D721Med (cell line): ENCODE measurements around the gene KIAA1328.
"Not testable (repeated sequence)": the region's sequence is repeated elsewhere in the genome, so short reads cannot be mapped to it uniquely, and the experiment has no call there.

Experiments
- DNase-seq: peaks from one replicate; pipeline ENCODE4 v3.0.0; 2011; ENCODE audit warnings: low spot score; ENCODE audit not compliant: insufficient read length
- FAIRE-seq: peaks from 2 replicates; lab custom pipeline; 2011; peaks lifted over from hg19 to GRCh38; lab: Jason Lieb, UNC
- CTCF ChIP-seq: IDR thresholded peaks from 2 replicates; pipeline ENCODE4 v1.5.1; 2012; ENCODE audit warnings: mild to moderate bottlenecking, control low read depth; ENCODE audit not compliant: insufficient read depth; ENCODE audit errors: missing control alignments

The KIAA1328 gene

GRCh38 chr18:36872329-36872728, 43.4 kb downstream of the KIAA1328 start:
- no peak for DNase-seq
- TF ChIP-seq CTCF: no peak
- FAIRE-seq: no peak

GRCh38 chr18:36873826-36874225, 44.9 kb downstream of the KIAA1328 start:
- not testable (repeated sequence) for FAIRE-seq, DNase-seq

- FAIRE-seq, DNase-seq: not testable (repeated sequence)
Measured at GRCh38 chr18:36879796-36880195, 50.9 kb downstream of the KIAA1328 start.

- TF ChIP-seq CTCF: no peak
- DNase-seq (no peak), FAIRE-seq (no peak)
Measured at GRCh38 chr18:36885981-36886380, 57.1 kb downstream of the KIAA1328 start.

- no peak for TF ChIP-seq CTCF
Measured at GRCh38 chr18:36887114-36887513, 58.2 kb downstream of the KIAA1328 start.

GRCh38 chr18:36887864-36888263, 58.9 kb downstream of the KIAA1328 start:
- FAIRE-seq (peak; percentile 38), DNase-seq (no peak)
- TF ChIP-seq CTCF: no peak

More at GRCh38 chr18:36887114-36887513, 58.2 kb downstream of the KIAA1328 start:
- DNase-seq (no peak), FAIRE-seq (no peak)

GRCh38 chr18:36888778-36889177, 59.9 kb downstream of the KIAA1328 start:
- DNase-seq: no peak
- TF ChIP-seq CTCF: no peak
- FAIRE-seq: peak; percentile 61

- TF ChIP-seq CTCF: no peak
- DNase-seq: no peak
- FAIRE-seq: peak; percentile 74
Measured at GRCh38 chr18:36889321-36889720, 60.4 kb downstream of the KIAA1328 start.
